ENCODE measurements around the gene ENG.
"Not testable (repeated sequence)": the region's sequence is repeated elsewhere in the genome, so short reads cannot be mapped to it uniquely, and the experiment has no call there.

The ENG gene

DNA sequence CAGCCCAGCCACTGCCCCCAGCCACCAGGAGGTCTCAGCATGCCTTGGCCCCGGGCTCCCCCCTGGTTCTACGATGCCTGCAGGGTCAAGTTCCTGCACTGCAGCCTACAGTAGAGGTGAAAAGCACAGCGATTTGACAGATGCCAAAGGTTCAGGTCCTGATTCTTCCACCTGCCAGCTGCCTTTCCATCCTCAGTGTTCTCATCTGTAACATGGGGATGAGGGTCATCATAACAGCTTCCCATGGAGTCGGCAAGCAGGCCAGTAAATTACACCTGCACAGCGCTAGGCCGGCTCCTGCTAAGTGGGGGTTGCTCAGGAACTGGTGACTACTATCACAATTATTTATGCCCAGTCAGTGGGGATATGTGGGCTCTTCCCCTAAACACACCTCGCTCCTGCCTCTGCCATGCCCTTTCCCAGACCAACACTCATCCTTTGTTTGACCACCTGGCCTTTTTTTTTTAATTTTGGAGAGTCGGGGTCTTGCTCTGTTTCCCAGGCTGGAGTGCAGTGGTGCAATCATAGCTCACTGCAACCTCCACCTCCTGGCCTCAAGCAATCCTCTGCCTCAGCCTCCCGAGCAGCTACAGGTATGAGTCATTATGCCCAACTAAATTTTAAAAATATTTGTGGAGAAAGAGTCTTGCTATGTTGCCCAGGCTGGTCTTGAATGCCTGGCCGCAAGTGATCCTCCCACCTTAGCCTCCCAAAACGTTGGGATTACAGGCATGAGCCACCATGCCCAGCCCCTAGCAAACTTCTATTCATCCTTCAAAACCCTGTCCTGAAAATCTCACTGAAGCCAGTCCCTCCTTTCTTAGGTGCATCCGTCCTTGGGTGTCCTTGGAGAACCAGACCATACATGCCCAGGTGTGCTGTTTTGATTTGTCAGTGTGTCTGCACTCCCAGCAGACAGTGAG, 6.4 kb downstream of the ENG start:
- Histone ChIP-seq H3K4me3 (ENCODE audit: low read length) (no peak overlapping the region), H3K9ac (ENCODE audit: low read length) (no peak overlapping the region), H3K79me2 (ENCODE audit: low read length) (no peaks in the 10 kb centered on the region), H3K36me3 (replicated peaks; ENCODE audit: low read depth, low read length) (no peaks in the 10 kb centered on the region), H3K27ac (ENCODE audit: low read length) (no peak overlapping the region), H3K27me3 (ENCODE audit: low read depth, low read length) (no peaks in the 10 kb centered on the region), H3K4me2 (ENCODE audit: low read length) (no peak overlapping the region), H3K9me3 (ENCODE audit: insufficient read depth, low read length) (peaks cover 8% of the 10 kb centered on the region; the same call in 1 of the 2 replicates), H2AFZ (ENCODE audit: low read depth, low read length) (no peak overlapping the region), H4K20me1 (ENCODE audit: insufficient read depth, low read length) (no peaks in the 10 kb centered on the region), H3K4me1 (ENCODE audit: low read length) (no peaks in the 10 kb centered on the region)
- TF ChIP-seq, protein P1, sequence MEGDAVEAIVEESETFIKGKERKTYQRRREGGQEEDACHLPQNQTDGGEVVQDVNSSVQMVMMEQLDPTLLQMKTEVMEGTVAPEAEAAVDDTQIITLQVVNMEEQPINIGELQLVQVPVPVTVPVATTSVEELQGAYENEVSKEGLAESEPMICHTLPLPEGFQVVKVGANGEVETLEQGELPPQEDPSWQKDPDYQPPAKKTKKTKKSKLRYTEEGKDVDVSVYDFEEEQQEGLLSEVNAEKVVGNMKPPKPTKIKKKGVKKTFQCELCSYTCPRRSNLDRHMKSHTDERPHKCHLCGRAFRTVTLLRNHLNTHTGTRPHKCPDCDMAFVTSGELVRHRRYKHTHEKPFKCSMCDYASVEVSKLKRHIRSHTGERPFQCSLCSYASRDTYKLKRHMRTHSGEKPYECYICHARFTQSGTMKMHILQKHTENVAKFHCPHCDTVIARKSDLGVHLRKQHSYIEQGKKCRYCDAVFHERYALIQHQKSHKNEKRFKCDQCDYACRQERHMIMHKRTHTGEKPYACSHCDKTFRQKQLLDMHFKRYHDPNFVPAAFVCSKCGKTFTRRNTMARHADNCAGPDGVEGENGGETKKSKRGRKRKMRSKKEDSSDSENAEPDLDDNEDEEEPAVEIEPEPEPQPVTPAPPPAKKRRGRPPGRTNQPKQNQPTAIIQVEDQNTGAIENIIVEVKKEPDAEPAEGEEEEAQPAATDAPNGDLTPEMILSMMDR (IDR thresholded peaks at IDR 0.05; ENCODE audit: low read depth, low read length), result no peak
- TF ChIP-seq EZH2phosphoT487 (IDR thresholded peaks at IDR 0.05; ENCODE audit: low read depth), result no peak

DNA sequence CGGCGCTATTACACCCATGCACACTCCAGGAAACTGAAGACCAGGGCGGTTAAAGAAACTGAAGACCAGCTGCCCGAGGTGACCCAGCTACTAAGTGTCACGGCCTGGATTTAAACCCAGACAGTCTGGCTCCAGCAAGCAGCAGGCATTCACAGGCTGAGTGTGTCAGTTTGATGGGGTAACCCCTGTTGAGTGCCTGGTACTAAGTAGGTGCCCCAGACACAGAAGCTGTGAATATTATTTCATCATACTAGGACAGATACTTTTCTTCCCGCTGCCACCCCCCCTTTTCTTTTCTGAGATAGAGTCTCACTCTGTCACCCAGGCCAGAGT, 7.3 kb downstream of the ENG start:
- Histone ChIP-seq H3K9me3 (ENCODE audit: insufficient read depth, low read length) (peaks cover 8% of the 10 kb centered on the region; the same call in 1 of the 2 replicates), H3K9ac (ENCODE audit: low read length) (no peak overlapping the region), H3K27ac (ENCODE audit: low read length) (no peak overlapping the region), H3K4me3 (ENCODE audit: low read length) (no peak overlapping the region), H3K36me3 (replicated peaks; ENCODE audit: low read depth, low read length) (no peaks in the 10 kb centered on the region), H3K4me2 (ENCODE audit: low read length) (no peak overlapping the region), H3K4me1 (ENCODE audit: low read length) (no peaks in the 10 kb centered on the region), H3K27me3 (ENCODE audit: low read depth, low read length) (no peaks in the 10 kb centered on the region), H3K79me2 (ENCODE audit: low read length) (no peaks in the 10 kb centered on the region), H2AFZ (ENCODE audit: low read depth, low read length) (no peak overlapping the region), H4K20me1 (ENCODE audit: insufficient read depth, low read length) (no peaks in the 10 kb centered on the region)
- TF ChIP-seq, protein P1 (IDR thresholded peaks at IDR 0.05; ENCODE audit: low read depth, low read length), result no peak
- TF ChIP-seq EZH2phosphoT487 (IDR thresholded peaks at IDR 0.05; ENCODE audit: low read depth), result no peak

DNA sequence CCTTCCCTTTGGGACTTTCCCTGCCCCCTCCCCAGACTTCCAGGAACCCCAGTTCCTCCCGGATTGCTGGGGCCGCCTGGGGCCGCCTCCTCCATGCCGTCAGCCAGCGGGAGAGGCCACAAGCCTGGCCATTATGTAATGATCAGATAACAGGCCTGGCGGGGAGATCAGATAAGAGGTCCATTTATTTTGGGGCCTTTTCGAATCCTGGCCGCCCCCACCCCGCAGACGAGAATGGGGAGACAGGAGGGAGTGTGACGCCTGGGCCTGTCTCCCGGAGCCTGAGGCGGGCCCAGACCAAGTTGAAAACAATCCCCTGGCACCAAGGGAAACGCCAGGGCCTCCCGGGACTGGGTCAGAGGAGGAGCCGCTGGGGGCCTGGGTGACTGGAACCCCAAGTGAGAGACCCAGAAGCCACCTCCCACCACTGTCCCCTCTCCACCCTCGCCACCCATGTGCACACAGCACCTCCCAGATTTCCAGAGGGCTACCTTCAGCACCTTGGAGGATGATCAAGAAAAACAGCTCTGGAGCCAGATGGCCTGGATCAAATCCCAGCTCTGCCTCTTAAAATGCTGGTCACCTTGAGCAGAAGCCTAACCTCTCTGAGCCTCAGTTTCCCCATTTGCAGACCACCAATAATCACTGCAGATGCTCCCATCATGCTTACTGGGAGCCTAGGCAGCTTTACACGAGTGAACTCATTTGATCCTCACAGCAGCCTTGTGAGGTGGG, 7.8 kb downstream of the ENG start:
- no peaks in the 10 kb centered on the region for H3K4me1 ChIP-seq (ENCODE audit: low read length)
- no peaks in the 10 kb centered on the region for H3K27me3 ChIP-seq (ENCODE audit: low read depth, low read length)
- H3K4me3 ChIP-seq (ENCODE audit: low read length), result no peak overlapping the region
- TF ChIP-seq EZH2phosphoT487 (IDR thresholded peaks at IDR 0.05; ENCODE audit: low read depth), result no peak
- TF ChIP-seq, protein P1 (IDR thresholded peaks at IDR 0.05; ENCODE audit: low read depth, low read length), result no peak
- no peaks in the 10 kb centered on the region for H3K79me2 ChIP-seq (ENCODE audit: low read length)
- H3K9me3 ChIP-seq (ENCODE audit: insufficient read depth, low read length), result peaks cover 8% of the 10 kb centered on the region; the same call in 1 of the 2 replicates
- no peak overlapping the region for H3K9ac ChIP-seq (ENCODE audit: low read length)
- H2AFZ ChIP-seq (ENCODE audit: low read depth, low read length), result no peak overlapping the region
- H3K4me2 ChIP-seq (ENCODE audit: low read length), result no peak overlapping the region
- H4K20me1 ChIP-seq (ENCODE audit: insufficient read depth, low read length), result no peaks in the 10 kb centered on the region
- no peaks in the 10 kb centered on the region for H3K36me3 ChIP-seq (replicated peaks; ENCODE audit: low read depth, low read length)
- no peak overlapping the region for H3K27ac ChIP-seq (ENCODE audit: low read length)

DNA sequence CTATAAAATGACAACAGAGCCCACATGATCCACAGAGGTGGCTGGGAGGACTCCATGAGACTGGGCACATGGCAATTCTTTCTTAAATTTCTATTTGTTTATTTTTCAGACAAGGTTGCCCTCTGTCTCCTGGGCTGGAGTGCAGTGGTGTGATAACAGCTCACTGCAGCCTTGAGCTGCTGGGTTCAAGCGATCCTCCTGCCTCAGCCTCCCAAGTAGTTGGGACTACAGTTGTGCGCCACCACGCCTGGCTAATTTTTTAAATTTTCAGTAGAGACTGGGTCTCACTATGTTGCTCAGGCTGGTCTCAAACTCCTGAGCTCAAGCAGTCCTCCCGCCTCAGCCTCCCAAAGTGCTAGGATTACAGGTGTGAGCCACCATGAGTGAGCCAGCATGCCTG, 8.8 kb downstream of the ENG start:
- not testable (repeated sequence) for H3K4me1 ChIP-seq (ENCODE audit: low read length); H3K36me3 ChIP-seq (replicated peaks; ENCODE audit: low read depth, low read length); H3K9me3 ChIP-seq (ENCODE audit: insufficient read depth, low read length); H3K27me3 ChIP-seq (ENCODE audit: low read depth, low read length); H3K4me3 ChIP-seq (ENCODE audit: low read length); H3K9ac ChIP-seq (ENCODE audit: low read length); H3K4me2 ChIP-seq (ENCODE audit: low read length); H2AFZ ChIP-seq (ENCODE audit: low read depth, low read length); H3K79me2 ChIP-seq (ENCODE audit: low read length); H3K27ac ChIP-seq (ENCODE audit: low read length); H4K20me1 ChIP-seq (ENCODE audit: insufficient read depth, low read length)
